Fibroblast of lung (primary cell): ENCODE results near the gene CHST4. TPM values are rescaled to one million over a fixed set of nuclear protein-coding genes. Genes with fewer than 3 reads are reported as not detected.

Experiments used
- DNase-seq, 2 donors: peaks; one replicate each; pipeline versions ENCODE4 v3.0.0 to v3.0.0-alpha.2; 2010; ENCODE audit warnings: low read depth in 2 of 2
- H2AFZ ChIP-seq: 2 replicates; pipeline ENCODE4 v1.5.1; 2012; ENCODE audit warnings: low read length, control low read depth, inconsistent platforms
- H3K27ac ChIP-seq: 2 replicates; pipeline ENCODE4 v1.5.1; 2011; ENCODE audit warnings: low read length, control low read depth; ENCODE audit not compliant: insufficient read depth
- H3K27me3 ChIP-seq: 2 replicates; pipeline ENCODE4 v1.5.1; 2011; ENCODE audit warnings: mild to moderate bottlenecking, low read length; ENCODE audit not compliant: control insufficient read depth, insufficient read depth
- H3K36me3 ChIP-seq: 2 replicates; pipeline ENCODE4 v1.5.1; 2011; ENCODE audit warnings: low read length; ENCODE audit not compliant: control insufficient read depth, insufficient read depth
- H3K4me1 ChIP-seq: 2 replicates; pipeline ENCODE4 v1.5.1; 2011; ENCODE audit warnings: low read length; ENCODE audit not compliant: control insufficient read depth, insufficient read depth; ENCODE audit errors: extremely low read depth
- H3K4me2 ChIP-seq: 2 replicates; pipeline ENCODE4 v1.5.1; 2011; ENCODE audit warnings: low read length, control low read depth; ENCODE audit not compliant: insufficient read depth; ENCODE audit errors: extremely low read depth
- H3K4me3 ChIP-seq, 4 experiments: fragments of 200-600 bp in 1 of 4; sonication (generic) in 1 of 4; replicated peaks in 1 of 4; 2 replicates each; pipeline ENCODE4 v1.5.1; 2011 to 2016; ENCODE audit warnings: low read length in 4 of 4, low read depth in 3 of 4, mild to moderate bottlenecking in 3 of 4, control low read depth in 2 of 4, inconsistent platforms in 1 of 4, mixed read lengths in 1 of 4; ENCODE audit not compliant: insufficient read depth in 1 of 4; ENCODE audit errors: control extremely low read depth in 1 of 4
- H3K79me2 ChIP-seq: 2 replicates; pipeline ENCODE4 v1.5.1; 2012; ENCODE audit warnings: mild to moderate bottlenecking, low read length, inconsistent platforms; ENCODE audit not compliant: control insufficient read depth, insufficient read depth
- H3K9ac ChIP-seq: 2 replicates; pipeline ENCODE4 v1.5.1; 2011; ENCODE audit warnings: mild to moderate bottlenecking, low read length, control low read depth; ENCODE audit not compliant: insufficient read depth
- H3K9me3 ChIP-seq: 2 replicates; pipeline ENCODE4 v1.5.1; 2012; ENCODE audit warnings: low read depth, low read length; ENCODE audit not compliant: control insufficient read depth, insufficient read depth
- H4K20me1 ChIP-seq: 2 replicates; pipeline ENCODE4 v1.5.1; 2011; ENCODE audit warnings: low read length; ENCODE audit not compliant: control insufficient read depth, insufficient read depth; ENCODE audit errors: extremely low read depth
- CTCF ChIP-seq, 2 donors: IDR thresholded peaks in 1 of 2; conservative IDR thresholded peaks in 1 of 2; 1 replicate in 1 of 2; 2 replicates in 1 of 2; pipeline ENCODE4 v1.5.1; 2011 to 2012; ENCODE audit warnings: low read length in 2 of 2, control low read depth in 1 of 2, inconsistent platforms in 1 of 2, low read depth in 1 of 2, mild to moderate bottlenecking in 1 of 2
- EZH2 ChIP-seq: IDR thresholded peaks from 2 replicates; pipeline ENCODE4 v1.5.1; 2012; ENCODE audit warnings: low read length, control low read depth, mild to moderate bottlenecking; ENCODE audit errors: missing control alignments
- polyA minus RNA-seq: library from RNA; depleted of rRNA, polyadenylated mRNA; stranded (reverse); fragments of >200 nt; gene quantifications from 2 replicates; pipeline ENCODE4 v1.2.3, GENCODE V29; 2011; ENCODE audit warnings: low replicate concordance
- polyA plus RNA-seq, 2 donors: library from polyadenylated mRNA; depleted of rRNA in 1 of 2; stranded (reverse) in 1 of 2; unstranded in 1 of 2; fragments of >200 nt; gene quantifications; 2 replicates each; pipeline ENCODE4 v1.2.1, GENCODE V29; 2011 to 2012; ENCODE audit warnings: missing spikeins in 1 of 2
- total RNA-seq: library from RNA; depleted of rRNA; stranded (reverse); fragments of >200 nt; gene quantifications from 2 replicates; pipeline ENCODE4 v1.2.1, GENCODE V29; 2014

Gene CHST4
- not detected in 2 replicates for total RNA-seq
- polyA plus RNA-seq = not detected in 2 replicates
- not detected in 2 replicates for polyA plus RNA-seq (2012)
- not detected in 2 replicates for polyA minus RNA-seq

GRCh38 chr16:71526111-71526631 is at the start of gene CHST4:
TSS of gene CHST4 (plus strand) at chr16:71526426. CDS start at chr16:71536678, 10,252 bp downstream.
- H3K27me3 ChIP-seq = no peaks in the 10 kb centered on the region
- H3K4me3 ChIP-seq = no peak within 1 kb of the TSS
- no peaks in the 10 kb centered on the region for H3K4me1 ChIP-seq
- no peaks in the 10 kb centered on the region for H3K9me3 ChIP-seq
- H3K36me3 ChIP-seq = no peaks in the 10 kb centered on the region
- no peak for TF ChIP-seq EZH2
- no peak for TF ChIP-seq CTCF (conservative IDR thresholded peaks at IDR 0.05 in 1 of 2, IDR thresholded peaks at IDR 0.05 in 1 of 2; ENCODE audit: low read depth in 1 of 2, low read length in 2 of 2)
- no peak within 1 kb of the TSS for H2AFZ ChIP-seq
- H3K27ac ChIP-seq = no peak within 1 kb of the TSS
- no peak within 1 kb of the TSS for H3K9ac ChIP-seq
- peak; percentile 25 to 74 for DNase-seq
- H3K79me2 ChIP-seq = no peaks in the 10 kb centered on the region
- H3K4me2 ChIP-seq = peak within 1 kb of the TSS; percentile 75
- H4K20me1 ChIP-seq = no peaks in the 10 kb centered on the region

- H3K79me2 ChIP-seq = no peaks in the 10 kb centered on the region
- no peaks in the 10 kb centered on the region for H3K9me3 ChIP-seq
- DNase-seq = no peak
- TF ChIP-seq EZH2 (no peak), CTCF (conservative IDR thresholded peaks at IDR 0.05 in 1 of 2, IDR thresholded peaks at IDR 0.05 in 1 of 2; ENCODE audit: low read depth in 1 of 2, low read length in 2 of 2) (no peak)
- no peaks in the 10 kb centered on the region for H3K27me3 ChIP-seq
- H2AFZ ChIP-seq = no peak overlapping the region
- H4K20me1 ChIP-seq = no peaks in the 10 kb centered on the region
- H3K4me1 ChIP-seq = peaks cover 8% of the 10 kb centered on the region
- H3K4me3 ChIP-seq = no peak overlapping the region
- no peak overlapping the region for H3K27ac ChIP-seq
- no peak overlapping the region for H3K9ac ChIP-seq
- no peak overlapping the region for H3K4me2 ChIP-seq
- H3K36me3 ChIP-seq = peaks cover 2% of the 10 kb centered on the region
These were observed 49.6 kb upstream of the CHST4 start for GRCh38 chr16:71476457-71477124.

- TF ChIP-seq EZH2 (no peak), CTCF (conservative IDR thresholded peaks at IDR 0.05 in 1 of 2, IDR thresholded peaks at IDR 0.05 in 1 of 2; ENCODE audit: low read depth in 1 of 2, low read length in 2 of 2) (peak; percentile 22 to 63)
- Histone ChIP-seq H3K79me2 (no peaks in the 10 kb centered on the region), H3K27ac (no peak overlapping the region), H3K36me3 (peaks cover 2% of the 10 kb centered on the region), H3K4me1 (peaks cover 7% of the 10 kb centered on the region), H2AFZ (no peak overlapping the region), H4K20me1 (no peaks in the 10 kb centered on the region), H3K9ac (no peak overlapping the region), H3K9me3 (no peaks in the 10 kb centered on the region), H3K4me2 (no peak overlapping the region), H3K4me3 (no peak overlapping the region), H3K27me3 (no peaks in the 10 kb centered on the region)
- peak in 1 of 2 donors; percentile 40 for DNase-seq
These were observed 46.8 kb upstream of the CHST4 start for GRCh38 chr16:71479420-71479819.
